NCI-H187 (cell line): ENCODE data around the gene NAGA.
"Not testable (repeated sequence)": the region's sequence is repeated elsewhere in the genome, so short reads cannot be mapped to it uniquely, and the experiment has no call there.

ENCODE experiments used
- DNase-seq, 2 experiments: peaks; one replicate each; lab custom pipeline; 2025; lab: John Stamatoyannopoulos, UW

NAGA gene

GRCh38 chr22:42070517-42071422, at the start of gene NAGA:
NAGA (minus strand) TSS chr22:42070812; CDS start chr22:42070297, 515 bp downstream.
- peak; percentile 66 to 82 for DNase-seq

- DNase-seq: no peak
These were observed 46.3 kb upstream of the NAGA start for GRCh38 chr22:42116848-42117424.

GRCh38 chr22:42115420-42115830, 44.8 kb upstream of the NAGA start:
- DNase-seq: not testable (repeated sequence)

- no peak for DNase-seq
These were observed 44.1 kb upstream of the NAGA start for GRCh38 chr22:42114721-42115120.

- not testable (repeated sequence) for DNase-seq
These were observed 42.2 kb upstream of the NAGA start for GRCh38 chr22:42112793-42113192.

GRCh38 chr22:42111798-42112197, 41.2 kb upstream of the NAGA start:
- no peak for DNase-seq

GRCh38 chr22:42108848-42109247, 38.2 kb upstream of the NAGA start:
- no peak for DNase-seq

- not testable (repeated sequence) for DNase-seq
These were observed 33.8 kb upstream of the NAGA start for GRCh38 chr22:42104332-42104860.

- no peak for DNase-seq
These were observed 30.6 kb upstream of the NAGA start for GRCh38 chr22:42101199-42101598.

GRCh38 chr22:42091455-42091782, 20.8 kb upstream of the NAGA start:
- DNase-seq: no peak

- peak; percentile 84 to 91 for DNase-seq
These were observed 20.2 kb upstream of the NAGA start, which contains the start of gene NDUFA6 for GRCh38 chr22:42090596-42091454. NDUFA6 (minus strand) TSS chr22:42090772; CDS start chr22:42090744, 28 bp downstream.

- DNase-seq: no peak
These were observed 15.4 kb upstream of the NAGA start for GRCh38 chr22:42086051-42086450.

- no peak for DNase-seq
These were observed 14.3 kb upstream of the NAGA start for GRCh38 chr22:42084874-42085273.

GRCh38 chr22:42083119-42083518, 12.5 kb upstream of the NAGA start:
- no peak for DNase-seq

GRCh38 chr22:42080287-42080686, 9.7 kb upstream of the NAGA start:
- no peak for DNase-seq

- peak; percentile 86 to 93 for DNase-seq
These were observed 9.0 kb upstream of the NAGA start, which contains the start of gene SMDT1 for GRCh38 chr22:42079319-42080251. SMDT1 (plus strand) TSS chr22:42079700; CDS start chr22:42079769, 69 bp downstream.

- no peak for DNase-seq
These were observed 8.1 kb upstream of the NAGA start for GRCh38 chr22:42078469-42079318.

- DNase-seq: no peak
These were observed 7.0 kb upstream of the NAGA start for GRCh38 chr22:42077486-42078125.

GRCh38 chr22:42076764-42077485, 6.3 kb upstream of the NAGA start:
- DNase-seq: no peak
